NAMALWA (cell line): ENCODE data around the gene RARA.
"Not testable (repeated sequence)": the region's sequence is repeated elsewhere in the genome, so short reads cannot be mapped to it uniquely, and the experiment has no call there.

Experiments
- DNase-seq: peaks from one replicate; pipeline ENCODE4 v3.0.0-alpha.2; 2015; ENCODE audit warnings: low spot score

The RARA gene

GRCh38 chr17:40374821-40375498 lies 66.0 kb downstream of the RARA start:
- no peak for DNase-seq

DNA sequence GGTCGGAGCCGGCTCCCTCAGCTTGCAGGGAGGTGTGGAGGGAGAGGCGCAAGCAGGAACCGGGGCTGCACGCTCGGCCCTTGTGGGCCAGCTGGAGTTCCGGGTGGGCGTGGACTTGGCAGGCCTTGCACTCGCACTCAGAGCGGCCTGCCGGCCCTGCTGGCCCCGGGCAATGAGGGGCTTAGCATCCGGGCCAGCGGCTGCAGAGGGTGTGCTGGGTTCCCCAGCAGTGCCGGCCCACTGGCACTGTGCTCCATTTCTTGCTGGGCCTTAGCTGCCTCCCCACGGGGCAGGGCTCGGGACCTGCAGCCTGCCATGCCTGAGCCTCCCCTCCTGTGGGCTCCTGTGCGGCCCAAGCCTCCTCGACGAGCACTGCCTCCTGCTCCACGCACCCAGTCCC lies 66.8 kb downstream of the RARA start:
- DNase-seq, result not testable (repeated sequence)

DNA sequence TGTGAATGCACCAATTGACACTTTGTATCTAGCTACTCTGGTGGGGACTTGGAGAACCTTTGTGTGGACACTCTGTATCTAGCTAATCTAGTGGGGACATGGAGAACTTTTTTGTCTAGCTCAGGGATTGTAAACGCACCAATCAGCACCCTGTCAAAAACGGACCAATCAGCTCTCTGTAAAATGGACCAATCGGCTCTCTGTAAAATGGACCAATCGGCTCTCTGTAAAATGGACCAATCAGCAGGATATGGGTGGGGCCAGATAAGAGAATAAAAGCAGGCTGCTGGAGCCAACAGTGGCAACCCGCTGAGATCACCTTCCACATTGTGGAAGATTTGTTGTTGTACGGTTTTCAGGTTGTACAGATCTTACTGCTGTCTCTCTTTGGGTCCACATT lies 67.6 kb downstream of the RARA start:
- DNase-seq, result not testable (repeated sequence)

DNA sequence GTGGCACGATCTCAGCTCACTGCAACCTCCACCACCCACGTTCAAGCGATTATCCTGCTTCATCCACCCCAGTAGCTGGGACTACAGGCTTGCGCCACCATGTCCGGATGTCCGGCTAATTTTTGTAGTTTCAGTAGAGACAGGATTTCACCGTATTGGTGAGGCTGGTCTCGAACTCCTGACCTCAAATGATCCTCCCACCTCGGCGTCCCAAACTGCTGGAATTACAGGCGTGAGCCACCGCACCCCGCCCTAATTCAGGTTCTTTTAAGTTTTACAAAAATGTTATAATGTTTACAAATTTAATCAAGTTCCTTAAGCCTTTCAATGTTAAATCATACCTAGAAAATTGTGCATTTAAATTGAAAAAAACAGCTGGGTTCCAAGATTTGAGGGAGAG lies 68.9 kb downstream of the RARA start:
- no peak for DNase-seq

- no peak for DNase-seq
These were observed 70.0 kb downstream of the RARA start for GRCh38 chr17:40378966-40379365.

DNA sequence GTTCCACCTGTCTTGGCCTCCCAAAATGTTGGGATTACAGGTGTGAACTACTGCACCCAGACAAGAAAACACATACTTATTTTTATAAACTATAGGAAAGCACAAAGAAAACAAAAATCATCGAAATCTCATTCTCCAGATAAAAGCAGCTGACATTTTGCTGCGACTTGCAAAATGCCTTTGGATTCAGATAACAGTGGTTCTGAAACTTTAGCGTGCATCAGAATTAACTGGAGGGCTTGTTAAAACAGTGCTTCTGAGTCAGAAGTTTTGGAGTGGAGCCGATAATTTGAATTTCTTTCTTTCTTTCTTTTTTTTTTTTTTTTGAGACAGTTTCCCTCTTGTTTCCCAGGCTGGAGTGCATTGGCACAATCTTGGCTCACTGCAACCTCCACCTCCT lies 73.3 kb downstream of the RARA start:
- DNase-seq, result no peak

GRCh38 chr17:40386555-40386954 lies 77.6 kb downstream of the RARA start:
- not testable (repeated sequence) for DNase-seq

DNA sequence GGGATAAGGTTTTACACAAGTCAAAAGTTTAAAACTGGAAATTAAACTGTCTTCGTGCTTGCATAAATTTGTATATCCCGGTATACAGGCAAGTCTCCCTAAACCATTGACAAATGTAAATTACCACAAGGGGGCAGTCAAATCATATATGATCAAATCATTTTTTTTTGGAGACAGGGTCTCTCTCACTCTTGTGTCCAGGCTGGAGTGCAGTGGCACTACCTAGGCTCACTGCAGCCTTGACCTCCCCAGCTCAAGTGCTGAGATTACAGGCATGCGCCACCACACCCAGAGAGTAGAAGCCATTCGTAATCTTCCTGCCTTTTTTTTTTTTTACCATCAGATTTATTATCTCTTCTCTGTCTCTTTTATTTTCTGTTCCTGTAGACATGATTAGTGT lies 90.2 kb downstream of the RARA start:
- DNase-seq, result peak; percentile 75

GRCh38 chr17:40402668-40403067 lies 93.7 kb downstream of the RARA start:
- DNase-seq, result no peak

DNA sequence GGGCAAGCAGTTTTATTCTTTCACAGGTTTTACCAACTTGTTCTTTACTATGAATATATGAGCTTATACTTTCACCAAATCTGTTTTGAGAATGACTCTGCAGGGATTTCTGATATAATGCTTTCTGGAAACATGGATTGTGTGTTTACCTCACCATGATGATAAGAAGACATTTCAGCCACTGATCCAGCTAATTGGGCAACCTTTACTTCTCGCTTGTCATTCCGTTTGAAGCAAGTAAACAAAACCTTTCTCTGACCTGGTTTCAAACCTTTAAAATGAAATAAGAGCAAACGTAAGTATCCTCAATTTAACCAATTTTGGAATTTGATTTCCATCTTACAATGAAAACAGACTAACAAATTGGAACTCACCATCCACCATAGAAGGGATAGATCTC lies 95.0 kb downstream of the RARA start:
- DNase-seq, result no peak
